HFF-Myc (cell line): Measurements from ENCODE around the gene ACAP2.

Experiments
- DNase-seq: peaks from one replicate; pipeline ENCODE4 v3.0.0-alpha.2; 2011; ENCODE audit warnings: low read depth; ENCODE audit errors: extremely low read depth
- H3K4me3 ChIP-seq: replicated peaks from 2 replicates; pipeline ENCODE4 v1.5.1; 2011; ENCODE audit warnings: low read depth, mild to moderate bottlenecking, control low read depth, low read length
- TF ChIP-seq, protein P1 (sequence below): IDR thresholded peaks from 2 replicates; pipeline ENCODE4 v1.5.1; 2012; ENCODE audit warnings: mild to moderate bottlenecking, low read depth, low read length, control low read depth; ENCODE audit errors: missing control alignments

Gene ACAP2

GRCh38 chr3:195286115-195286872 lies 156.5 kb downstream of the ACAP2 start:
- no peak overlapping the region for H3K4me3 ChIP-seq
- peak; percentile 20 for DNase-seq
- TF ChIP-seq, protein P1, sequence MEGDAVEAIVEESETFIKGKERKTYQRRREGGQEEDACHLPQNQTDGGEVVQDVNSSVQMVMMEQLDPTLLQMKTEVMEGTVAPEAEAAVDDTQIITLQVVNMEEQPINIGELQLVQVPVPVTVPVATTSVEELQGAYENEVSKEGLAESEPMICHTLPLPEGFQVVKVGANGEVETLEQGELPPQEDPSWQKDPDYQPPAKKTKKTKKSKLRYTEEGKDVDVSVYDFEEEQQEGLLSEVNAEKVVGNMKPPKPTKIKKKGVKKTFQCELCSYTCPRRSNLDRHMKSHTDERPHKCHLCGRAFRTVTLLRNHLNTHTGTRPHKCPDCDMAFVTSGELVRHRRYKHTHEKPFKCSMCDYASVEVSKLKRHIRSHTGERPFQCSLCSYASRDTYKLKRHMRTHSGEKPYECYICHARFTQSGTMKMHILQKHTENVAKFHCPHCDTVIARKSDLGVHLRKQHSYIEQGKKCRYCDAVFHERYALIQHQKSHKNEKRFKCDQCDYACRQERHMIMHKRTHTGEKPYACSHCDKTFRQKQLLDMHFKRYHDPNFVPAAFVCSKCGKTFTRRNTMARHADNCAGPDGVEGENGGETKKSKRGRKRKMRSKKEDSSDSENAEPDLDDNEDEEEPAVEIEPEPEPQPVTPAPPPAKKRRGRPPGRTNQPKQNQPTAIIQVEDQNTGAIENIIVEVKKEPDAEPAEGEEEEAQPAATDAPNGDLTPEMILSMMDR: no peak

- DNase-seq: no peak
- no peak overlapping the region for H3K4me3 ChIP-seq
- TF ChIP-seq, protein P1: no peak
Measured at GRCh38 chr3:195285372-195285771, 157.4 kb downstream of the ACAP2 start.

- no peak for DNase-seq
- H3K4me3 ChIP-seq: no peak overlapping the region
- TF ChIP-seq, protein P1: no peak
Measured at GRCh38 chr3:195284842-195285241, 158.0 kb downstream of the ACAP2 start.

DNA sequence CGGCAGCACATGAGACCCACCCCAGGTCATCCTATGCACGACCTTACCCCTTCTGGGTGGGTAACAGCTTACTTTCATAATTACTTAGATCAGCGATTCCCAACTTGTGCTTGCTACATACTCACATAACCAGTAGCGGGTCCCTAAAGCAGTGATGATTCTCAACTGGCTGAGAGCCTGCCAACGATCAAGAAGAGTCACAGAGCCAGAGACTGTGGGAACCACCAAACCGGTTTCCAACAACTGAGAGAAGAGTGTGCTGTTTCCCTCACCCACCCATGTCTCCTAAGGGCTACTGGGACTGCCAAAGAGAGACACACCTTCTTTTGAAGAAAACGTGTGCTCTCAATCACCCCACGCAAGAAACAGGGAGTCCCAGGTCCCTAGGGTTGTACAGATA lies 159.9 kb downstream of the ACAP2 start:
- TF ChIP-seq, protein P1: no peak
- DNase-seq: no peak
- no peak overlapping the region for H3K4me3 ChIP-seq

DNA sequence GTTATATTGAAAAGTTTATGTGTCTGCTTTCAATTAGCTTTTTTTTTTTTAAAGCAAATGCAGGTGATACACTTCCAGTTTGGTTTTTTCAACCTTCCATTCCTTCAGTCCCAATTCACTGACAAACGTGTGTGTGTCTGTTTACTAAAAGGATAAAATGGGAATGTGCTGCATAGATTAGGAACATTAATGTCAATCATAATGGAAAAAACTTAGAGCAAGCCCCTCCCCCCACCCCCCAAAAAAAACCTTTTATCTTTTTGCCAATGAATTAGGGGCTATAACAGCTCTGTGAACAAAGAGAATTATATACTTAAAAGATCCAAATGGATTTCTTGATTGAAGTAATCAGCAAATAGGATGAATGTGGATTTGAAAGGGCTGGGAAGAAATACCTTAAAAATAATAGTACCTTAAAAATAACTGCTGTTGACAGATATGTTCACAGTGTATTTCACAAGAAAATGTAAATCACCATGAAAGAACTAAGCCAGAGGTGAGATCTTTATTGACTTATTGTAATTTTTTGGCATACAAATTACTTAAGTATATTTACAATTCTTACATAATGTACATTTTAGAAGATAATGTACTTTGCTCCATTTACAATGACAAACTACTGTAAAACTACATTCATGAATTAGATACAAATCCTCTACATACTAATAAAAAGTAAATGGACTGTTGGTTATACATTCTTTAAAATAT lies 168.4 kb downstream of the ACAP2 start:
- no peak for DNase-seq
- TF ChIP-seq, protein P1: no peak

GRCh38 chr3:195271410-195272243 lies 171.2 kb downstream of the ACAP2 start:
- peak; percentile 61 for DNase-seq
- H3K4me3 ChIP-seq: peak overlapping the region; percentile 79
- TF ChIP-seq, protein P1: peak; percentile 94

More for the DNA sequence above, 168.4 kb downstream of the ACAP2 start:
- H3K4me3 ChIP-seq: no peak overlapping the region
